Retinal pigment epithelial cell (primary cell): Measurements from ENCODE around the gene CMBL.
"Not testable (repeated sequence)": the region's sequence is repeated elsewhere in the genome, so short reads cannot be mapped to it uniquely, and the experiment has no call there.

Source experiments
- DNase-seq: peaks from one replicate; pipeline ENCODE4 v3.0.0-alpha.2; 2010; ENCODE audit warnings: low read depth
- H3K4me3 ChIP-seq: 2 replicates; pipeline ENCODE4 v1.5.1; 2011; ENCODE audit warnings: mild to moderate bottlenecking, low read length, control low read depth, moderate library complexity
- TF ChIP-seq, protein P1 (sequence below): conservative IDR thresholded peaks from 2 replicates; pipeline ENCODE4 v1.5.1; 2011; ENCODE audit warnings: low read depth, low read length, control low read depth, inconsistent platforms

Gene CMBL

DNA sequence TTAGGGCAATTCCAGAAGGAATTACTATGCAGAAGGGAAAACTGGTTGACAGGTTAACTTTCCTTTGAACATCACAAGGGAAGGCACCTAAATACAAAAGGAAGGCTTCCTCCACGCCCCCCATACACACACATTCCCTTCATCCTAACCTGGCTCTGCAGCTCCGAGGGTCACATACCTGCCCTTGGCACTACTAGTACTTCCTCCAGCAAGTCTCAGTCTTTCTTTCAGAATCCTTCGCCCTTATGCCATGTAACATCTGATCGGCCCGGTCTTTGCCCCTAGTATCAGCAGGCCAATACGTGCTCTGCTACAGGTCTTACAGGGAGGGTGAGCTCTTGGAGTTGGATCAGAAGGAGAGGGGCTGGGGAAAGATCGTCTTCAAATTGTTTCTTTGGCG lies 44.2 kb upstream of the CMBL start:
- no peak for DNase-seq
- TF ChIP-seq, protein P1, sequence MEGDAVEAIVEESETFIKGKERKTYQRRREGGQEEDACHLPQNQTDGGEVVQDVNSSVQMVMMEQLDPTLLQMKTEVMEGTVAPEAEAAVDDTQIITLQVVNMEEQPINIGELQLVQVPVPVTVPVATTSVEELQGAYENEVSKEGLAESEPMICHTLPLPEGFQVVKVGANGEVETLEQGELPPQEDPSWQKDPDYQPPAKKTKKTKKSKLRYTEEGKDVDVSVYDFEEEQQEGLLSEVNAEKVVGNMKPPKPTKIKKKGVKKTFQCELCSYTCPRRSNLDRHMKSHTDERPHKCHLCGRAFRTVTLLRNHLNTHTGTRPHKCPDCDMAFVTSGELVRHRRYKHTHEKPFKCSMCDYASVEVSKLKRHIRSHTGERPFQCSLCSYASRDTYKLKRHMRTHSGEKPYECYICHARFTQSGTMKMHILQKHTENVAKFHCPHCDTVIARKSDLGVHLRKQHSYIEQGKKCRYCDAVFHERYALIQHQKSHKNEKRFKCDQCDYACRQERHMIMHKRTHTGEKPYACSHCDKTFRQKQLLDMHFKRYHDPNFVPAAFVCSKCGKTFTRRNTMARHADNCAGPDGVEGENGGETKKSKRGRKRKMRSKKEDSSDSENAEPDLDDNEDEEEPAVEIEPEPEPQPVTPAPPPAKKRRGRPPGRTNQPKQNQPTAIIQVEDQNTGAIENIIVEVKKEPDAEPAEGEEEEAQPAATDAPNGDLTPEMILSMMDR: no peak
- H3K4me3 ChIP-seq: no peak overlapping the region

DNA sequence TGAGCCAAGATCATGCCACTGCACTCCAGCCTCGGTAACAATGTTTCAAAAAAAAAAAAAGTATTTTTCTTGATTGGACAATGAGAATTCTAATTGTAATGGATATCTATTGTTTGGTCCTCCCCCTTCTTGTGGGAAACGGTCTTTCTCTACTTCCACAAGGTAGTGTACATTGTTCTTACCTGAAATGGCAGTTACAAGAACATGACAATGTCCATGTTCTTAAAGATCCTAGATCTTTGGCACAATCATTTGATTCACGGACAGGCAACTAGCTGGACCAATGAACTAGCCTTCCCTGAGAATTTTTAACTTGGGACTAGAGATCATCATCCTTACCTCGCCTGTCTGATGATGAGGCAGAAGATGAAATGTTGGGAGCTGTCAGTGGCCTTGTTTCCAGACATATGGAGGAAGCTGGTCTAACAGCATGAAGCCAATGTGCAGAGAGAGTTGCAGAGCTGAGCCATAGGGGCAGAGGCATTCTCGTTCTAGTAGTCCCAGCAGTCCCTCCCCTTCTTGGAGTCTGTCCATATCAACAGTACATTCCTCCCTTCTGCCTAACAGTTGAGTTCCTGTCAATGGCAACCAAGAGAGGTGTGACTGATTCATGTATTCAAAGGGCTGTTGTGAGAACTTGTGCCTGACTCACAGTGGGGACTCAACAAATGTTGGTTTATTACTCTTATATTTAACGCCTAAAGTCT lies 43.6 kb upstream of the CMBL start:
- no peak for DNase-seq
- H3K4me3 ChIP-seq: no peak overlapping the region
- TF ChIP-seq, protein P1: no peak

DNA sequence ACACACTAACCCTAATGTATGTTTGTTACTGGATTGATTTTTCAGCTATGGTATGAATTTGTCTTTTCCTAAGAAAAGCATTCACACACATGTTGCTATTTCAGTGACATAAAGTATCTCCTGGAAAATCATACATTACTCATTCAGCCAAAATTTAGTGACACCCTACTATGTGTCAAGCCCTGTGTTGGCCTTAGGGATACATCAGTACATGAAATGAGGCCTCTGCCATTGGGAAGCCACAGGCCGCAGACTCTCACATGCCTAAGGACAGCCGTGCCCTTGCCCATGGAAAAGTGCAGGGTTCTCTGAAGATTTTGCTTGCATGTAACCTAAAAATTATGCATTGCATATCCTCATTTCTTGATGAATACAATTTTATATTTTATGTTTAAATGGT lies 40.6 kb upstream of the CMBL start:
- H3K4me3 ChIP-seq: no peak overlapping the region
- TF ChIP-seq, protein P1: no peak
- DNase-seq: no peak

DNA sequence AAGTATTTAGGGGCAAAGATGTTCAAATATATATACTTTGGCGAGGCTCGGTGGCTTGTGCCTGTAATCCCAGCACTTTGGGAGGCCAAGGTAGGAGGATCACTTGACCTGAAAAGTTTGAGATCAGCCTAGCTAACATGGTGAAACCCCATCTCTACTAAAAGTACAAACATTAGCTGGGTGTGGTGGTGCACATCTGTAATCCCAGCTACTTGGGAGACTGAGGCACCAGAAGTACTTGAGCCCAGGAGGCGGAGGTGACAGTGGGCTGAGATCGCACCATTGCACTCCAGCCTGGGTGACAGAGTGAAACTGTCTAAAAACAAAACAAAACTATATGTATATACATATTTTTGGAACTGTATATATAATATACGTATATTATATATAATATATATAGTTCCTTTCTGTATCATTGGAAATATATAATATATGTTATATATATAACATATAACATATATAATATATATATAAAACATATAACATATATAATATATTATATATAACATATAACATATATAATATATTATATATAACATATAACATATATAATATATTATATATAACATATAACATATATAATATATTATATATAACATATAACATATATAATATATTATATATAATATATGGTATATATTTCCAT lies 36.9 kb upstream of the CMBL start:
- H3K4me3 ChIP-seq, DNase-seq: not testable (repeated sequence)

DNA sequence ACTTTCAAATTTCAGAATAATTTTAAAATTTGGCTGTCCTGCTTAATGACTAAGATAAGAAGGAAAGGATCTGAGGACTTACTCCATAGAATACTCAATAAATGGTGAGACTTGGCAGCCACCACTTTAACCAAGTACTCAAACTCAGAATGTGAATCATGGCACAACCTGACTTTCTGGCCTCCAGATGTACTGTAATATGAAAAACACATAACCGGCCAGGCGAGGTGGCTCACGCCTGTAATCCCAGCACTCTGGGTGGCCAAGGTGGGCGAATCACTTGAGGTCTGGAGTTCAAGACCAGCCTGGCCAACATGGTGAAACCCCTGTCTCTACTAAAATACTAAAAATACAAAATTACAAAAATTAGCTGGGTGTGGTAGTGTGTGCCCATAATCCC lies 35.8 kb upstream of the CMBL start:
- no peak for DNase-seq
- TF ChIP-seq, protein P1: no peak
- H3K4me3 ChIP-seq: no peak overlapping the region

DNA sequence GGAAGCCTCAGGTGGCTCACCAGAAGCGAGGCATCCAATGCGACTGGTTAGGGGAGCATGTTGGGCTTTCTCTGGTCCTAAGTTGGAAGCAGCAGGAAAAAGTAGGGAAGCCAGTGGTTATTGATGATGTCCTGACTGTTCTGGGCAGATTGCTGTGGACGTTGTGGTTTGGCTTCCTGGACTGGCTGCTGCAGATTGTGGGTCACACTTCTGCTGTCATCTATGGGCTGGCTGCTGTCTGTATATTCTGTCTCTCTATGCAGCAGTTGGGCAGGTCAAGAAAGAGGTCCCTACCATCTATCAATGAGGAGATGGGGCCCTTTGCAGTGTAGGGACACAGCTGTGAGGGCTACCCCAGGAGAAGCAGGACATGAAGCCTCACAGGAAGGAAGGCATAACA lies 32.3 kb upstream of the CMBL start:
- no peak for DNase-seq
- TF ChIP-seq, protein P1: no peak
- H3K4me3 ChIP-seq: no peak overlapping the region

DNA sequence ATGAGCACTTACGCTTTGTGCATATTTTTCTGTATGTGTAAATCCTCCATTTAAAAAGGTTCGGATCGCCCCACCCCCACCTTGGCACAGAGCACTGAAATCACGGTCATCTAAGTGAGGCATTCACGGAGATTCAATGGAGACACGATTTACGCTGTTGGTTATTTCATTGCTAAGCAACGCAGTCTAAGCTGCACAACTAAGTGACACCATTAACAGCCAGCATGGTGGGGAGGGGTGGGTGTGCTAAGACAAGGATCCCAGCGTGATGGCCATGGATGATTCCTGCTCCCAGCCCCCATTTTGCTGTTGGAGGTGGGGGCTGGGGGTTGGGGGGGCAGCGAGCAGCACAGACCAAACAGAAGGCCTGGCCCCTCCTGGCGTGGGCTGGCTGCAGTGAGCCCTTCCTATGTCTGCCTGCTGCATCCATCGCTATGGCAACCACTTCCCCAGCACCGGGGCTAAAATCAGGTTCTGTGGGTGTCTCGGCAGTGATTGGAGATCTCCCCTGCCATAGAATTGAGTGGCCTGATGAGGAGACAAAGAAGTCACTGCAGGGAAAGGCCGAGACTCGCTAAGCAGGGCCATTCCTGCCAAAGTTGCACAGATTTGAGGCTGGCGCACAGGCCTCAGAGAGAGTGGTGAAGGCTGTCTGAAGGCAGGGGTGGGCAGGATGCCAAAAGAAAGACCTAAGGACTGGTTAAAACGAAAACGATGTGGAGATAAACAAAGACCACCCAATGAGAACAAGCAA lies 31.5 kb upstream of the CMBL start:
- no peak overlapping the region for H3K4me3 ChIP-seq
- DNase-seq: no peak
- TF ChIP-seq, protein P1: no peak
